CD14-positive monocyte (primary cell): Measurements from ENCODE around the gene DACT2. TPM values are rescaled to one million over a fixed set of nuclear protein-coding genes. Genes with fewer than 3 reads are reported as not detected.

Source experiments
- DNase-seq, 3 donors: peaks; one replicate each; pipeline ENCODE4 v3.0.0-alpha.2; 2011 to 2022
- H2AFZ ChIP-seq: 2 replicates; pipeline ENCODE4 v1.6.0; 2012; ENCODE audit warnings: mild to moderate bottlenecking, low read depth, low read length, inconsistent platforms; ENCODE audit not compliant: insufficient read depth, poor library complexity, severe bottlenecking
- H3K27ac ChIP-seq, 2 donors: 1 replicate in 1 of 2; 2 replicates in 1 of 2; pipeline ENCODE4 v1.5.1; 2012 to 2013; ENCODE audit warnings: low read length in 2 of 2, control low read depth in 1 of 2, inconsistent platforms in 1 of 2, low read depth in 1 of 2, mild to moderate bottlenecking in 1 of 2
- H3K27me3 ChIP-seq, 2 donors: one replicate each; pipeline versions ENCODE4 v1.6.0 to v1.6.1; 2011 to 2013; ENCODE audit warnings: low read length in 2 of 2; ENCODE audit not compliant: control insufficient read depth in 2 of 2, insufficient read depth in 2 of 2
- H3K36me3 ChIP-seq, 2 donors: replicated peaks in 1 of 2; 1 replicate in 1 of 2; 2 replicates in 1 of 2; pipeline versions ENCODE4 v1.5.1 to v1.6.1; 2012 to 2013; ENCODE audit warnings: low read length in 2 of 2, control low read depth in 1 of 2, inconsistent platforms in 1 of 2, mild to moderate bottlenecking in 1 of 2; ENCODE audit not compliant: insufficient read depth in 2 of 2, control insufficient read depth in 1 of 2
- H3K4me1 ChIP-seq, 2 donors: 1 replicate in 1 of 2; 2 replicates in 1 of 2; pipeline versions ENCODE4 v1.5.1 to v1.6.1; 2012 to 2013; ENCODE audit warnings: low read length in 2 of 2, control low read depth in 1 of 2, inconsistent platforms in 1 of 2, mild to moderate bottlenecking in 1 of 2, moderate library complexity in 1 of 2; ENCODE audit not compliant: insufficient read depth in 2 of 2, control insufficient read depth in 1 of 2
- H3K4me2 ChIP-seq: replicated peaks from 2 replicates; pipeline ENCODE3; 2012; ENCODE audit warnings: low read length, moderate library complexity, mild to moderate bottlenecking; ENCODE audit not compliant: poor library complexity, severe bottlenecking; ENCODE audit errors: extremely low read depth
- H3K4me3 ChIP-seq, 3 experiments: fragments of 200-600 bp in 1 of 3; sonication (generic) in 1 of 3; replicated peaks in 1 of 3; 1 replicate in 2 of 3; 2 replicates in 1 of 3; pipeline ENCODE4 v1.5.1; 2011 to 2013; ENCODE audit warnings: low read length in 3 of 3, mild to moderate bottlenecking in 3 of 3, control low read depth in 2 of 3, low read depth in 2 of 3, inconsistent platforms in 1 of 3, moderate library complexity in 1 of 3
- H3K79me2 ChIP-seq: 2 replicates; pipeline ENCODE4 v1.6.0; 2012; ENCODE audit warnings: mild to moderate bottlenecking, control low read depth, inconsistent platforms, low read length, moderate library complexity; ENCODE audit not compliant: insufficient read depth
- H3K9ac ChIP-seq: 2 replicates; pipeline ENCODE4 v1.6.0; 2017; ENCODE audit warnings: low read length, mild to moderate bottlenecking; ENCODE audit not compliant: insufficient read depth, poor library complexity, severe bottlenecking
- H3K9me3 ChIP-seq, 2 donors: replicated peaks in 1 of 2; 1 replicate in 1 of 2; 2 replicates in 1 of 2; pipeline versions ENCODE4 v1.5.1 to v1.6.1; 2012 to 2013; ENCODE audit warnings: low read length in 2 of 2, control low read depth in 1 of 2; ENCODE audit not compliant: control insufficient read depth in 1 of 2, insufficient read depth in 1 of 2
- H4K20me1 ChIP-seq: 2 replicates; pipeline ENCODE4 v1.6.0; 2012; ENCODE audit warnings: mild to moderate bottlenecking, low read length, control low read depth, moderate library complexity; ENCODE audit not compliant: insufficient read depth
- H3K27ac Mint-ChIP-seq, 7 donors: one replicate each; pipeline ENCODE4 v1.8.0; 2020; ENCODE audit warnings: mild to moderate bottlenecking in 7 of 7, mixed read lengths in 7 of 7, moderate library complexity in 6 of 7, inconsistent platforms in 2 of 7
- H3K27me3 Mint-ChIP-seq, 3 donors: one replicate each; pipeline ENCODE4 v1.8.0; 2021 to 2022; ENCODE audit warnings: low read depth in 3 of 3, mild to moderate bottlenecking in 3 of 3, mixed read lengths in 3 of 3, moderate library complexity in 3 of 3, inconsistent platforms in 1 of 3
- H3K36me3 Mint-ChIP-seq, 2 donors: one replicate each; pipeline ENCODE4 v1.8.0; 2020; ENCODE audit warnings: mixed read lengths in 2 of 2, inconsistent platforms in 1 of 2, mild to moderate bottlenecking in 1 of 2
- H3K4me1 Mint-ChIP-seq: one replicate; pipeline ENCODE4 v1.8.0; 2020; ENCODE audit warnings: mild to moderate bottlenecking, mixed read lengths
- H3K4me3 Mint-ChIP-seq, 2 donors: one replicate each; pipeline ENCODE4 v1.8.0; 2020; ENCODE audit warnings: mild to moderate bottlenecking in 2 of 2, mixed read lengths in 2 of 2, moderate library complexity in 1 of 2
- H3K9me3 Mint-ChIP-seq, 7 donors: one replicate each; pipeline ENCODE4 v1.8.0; 2020 to 2022; ENCODE audit warnings: mixed read lengths in 7 of 7, mild to moderate bottlenecking in 6 of 7, moderate library complexity in 6 of 7, inconsistent platforms in 2 of 7
- WGBS: methylation state at CpG from one replicate; pipeline ENCODE4 v1.1.5; 2013; ENCODE audit warnings: missing lambda C conversion rate; ENCODE audit not compliant: insufficient coverage; 5-methylcytosine and 5-hydroxymethylcytosine counted together
- intact Hi-C, 2 donors: fragments of 100-400 bp; cut with micrococcal nuclease; formaldehyde crosslinking; loops; one replicate each; pipeline versions ENCODE4 v1.15.0 to v1.15.1; 2023
- polyA plus RNA-seq, 3 donors: library from polyadenylated mRNA; depleted of rRNA in 1 of 3; unstranded in 2 of 3; stranded (reverse) in 1 of 3; fragments of 300-500 nt in 2 of 3; fragments of >200 nt in 1 of 3; fragmentation: Illumina TruSeq in 2 of 3; gene quantifications; 1 replicate in 2 of 3; 2 replicates in 1 of 3; pipeline ENCODE4 v1.2.3, GENCODE V29; 2012 to 2021
- TF ChIP-seq, protein P1 (sequence below): fragments of 200-600 bp; IDR thresholded peaks from one replicate; pipeline ENCODE4 v1.8.0; 2022; ENCODE audit warnings: antibody characterized with exemption, mild to moderate bottlenecking

Gene DACT2
- polyA plus RNA-seq, 3 donors, result not detected

DNA sequence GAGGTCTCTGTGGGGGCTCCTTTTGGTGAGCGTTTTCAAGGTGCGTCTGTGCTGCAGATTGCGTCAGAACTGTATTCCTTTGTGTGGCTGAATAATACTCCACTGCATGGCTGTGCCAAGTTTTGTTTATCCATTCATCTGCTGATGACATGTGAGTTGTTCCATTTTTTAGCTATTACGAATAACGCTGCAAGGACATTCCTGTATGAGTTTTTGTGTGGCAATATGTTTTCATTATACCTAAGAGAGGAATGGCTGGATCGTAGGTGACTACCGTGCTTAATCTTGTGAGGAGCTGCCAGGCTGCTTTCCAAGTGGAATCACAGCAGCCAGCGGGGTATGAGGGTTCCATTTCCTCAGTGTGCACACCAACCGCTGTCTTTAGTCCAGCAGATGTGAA, 1.1 kb upstream of the DACT2 start:
- no peaks in the 10 kb centered on the region for H3K79me2 ChIP-seq
- peak overlapping the region in 1 of 2 donors; percentile 26 for H3K4me3 Mint-ChIP-seq
- DNase-seq, result no peak
- no peaks in the 10 kb centered on the region for H3K4me1 Mint-ChIP-seq
- H3K4me3 ChIP-seq, result no peak overlapping the region
- H3K27me3 Mint-ChIP-seq, result peaks cover 24 to 37% (median 27%) of the 10 kb centered on the region in 3 donors
- H3K9ac ChIP-seq, result no peak overlapping the region
- no peak overlapping the region for H3K27ac Mint-ChIP-seq
- intact Hi-C loops, result no loop called here
- no peaks in the 10 kb centered on the region for H3K4me1 ChIP-seq
- peaks cover 3 to 5% of the 10 kb centered on the region in 2 donors for H3K9me3 ChIP-seq
- TF ChIP-seq, protein P1, sequence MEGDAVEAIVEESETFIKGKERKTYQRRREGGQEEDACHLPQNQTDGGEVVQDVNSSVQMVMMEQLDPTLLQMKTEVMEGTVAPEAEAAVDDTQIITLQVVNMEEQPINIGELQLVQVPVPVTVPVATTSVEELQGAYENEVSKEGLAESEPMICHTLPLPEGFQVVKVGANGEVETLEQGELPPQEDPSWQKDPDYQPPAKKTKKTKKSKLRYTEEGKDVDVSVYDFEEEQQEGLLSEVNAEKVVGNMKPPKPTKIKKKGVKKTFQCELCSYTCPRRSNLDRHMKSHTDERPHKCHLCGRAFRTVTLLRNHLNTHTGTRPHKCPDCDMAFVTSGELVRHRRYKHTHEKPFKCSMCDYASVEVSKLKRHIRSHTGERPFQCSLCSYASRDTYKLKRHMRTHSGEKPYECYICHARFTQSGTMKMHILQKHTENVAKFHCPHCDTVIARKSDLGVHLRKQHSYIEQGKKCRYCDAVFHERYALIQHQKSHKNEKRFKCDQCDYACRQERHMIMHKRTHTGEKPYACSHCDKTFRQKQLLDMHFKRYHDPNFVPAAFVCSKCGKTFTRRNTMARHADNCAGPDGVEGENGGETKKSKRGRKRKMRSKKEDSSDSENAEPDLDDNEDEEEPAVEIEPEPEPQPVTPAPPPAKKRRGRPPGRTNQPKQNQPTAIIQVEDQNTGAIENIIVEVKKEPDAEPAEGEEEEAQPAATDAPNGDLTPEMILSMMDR, result no peak
- no peaks in the 10 kb centered on the region for H4K20me1 ChIP-seq
- no peak overlapping the region for H2AFZ ChIP-seq
- H3K36me3 Mint-ChIP-seq, result no peaks in the 10 kb centered on the region
- 81% methylated on average over 7 of the region's 9 CpGs for WGBS
- H3K9me3 Mint-ChIP-seq, result peaks cover 2 to 9% (median 6%) of the 10 kb centered on the region in 7 donors
- peaks cover 0 to 27% of the 10 kb centered on the region in 2 donors for H3K27me3 ChIP-seq
- no peaks in the 10 kb centered on the region for H3K36me3 ChIP-seq
- no peak overlapping the region for H3K4me2 ChIP-seq
- H3K27ac ChIP-seq, result no peak overlapping the region

DNA sequence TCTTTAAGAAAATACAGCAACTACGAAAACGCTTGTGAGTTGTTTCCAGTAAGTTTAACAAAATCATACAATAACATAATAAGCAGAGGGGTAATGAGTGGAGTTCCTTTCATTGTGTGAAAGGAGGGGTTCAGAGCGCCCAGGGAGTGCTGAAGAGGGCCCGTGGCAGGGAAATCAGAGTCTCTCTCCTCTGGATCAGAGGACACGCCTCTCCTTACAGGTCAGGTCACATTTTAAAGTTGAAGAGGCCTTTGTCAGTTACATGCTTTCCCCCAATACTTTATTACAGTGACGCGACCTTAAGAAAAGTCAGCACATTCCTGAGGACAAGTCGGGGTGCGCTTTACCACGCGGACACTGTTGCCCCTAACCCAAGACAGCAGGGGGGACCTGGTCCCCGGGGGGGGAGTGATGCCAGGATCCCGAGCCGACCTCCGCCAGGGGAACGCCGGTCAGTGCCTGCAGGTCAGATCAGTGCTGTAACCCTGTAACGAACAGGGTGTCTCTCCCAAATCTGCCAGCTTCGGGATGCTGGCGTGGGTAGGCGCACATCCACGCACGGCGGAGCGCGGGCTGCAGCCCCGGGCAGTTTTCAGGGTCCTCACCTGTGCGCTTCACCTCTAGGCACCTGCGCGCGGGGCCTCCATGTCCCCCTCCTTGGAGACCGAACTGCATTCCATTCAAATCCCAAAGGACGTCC, 848 bp downstream of the DACT2 start:
- Mint-ChIP-seq H3K36me3 (no peaks in the 10 kb centered on the region), H3K4me3 (peak overlapping the region in 1 of 2 donors; percentile 62), H3K27me3 (peaks cover 31 to 47% (median 34%) of the 10 kb centered on the region in 3 donors), H3K4me1 (no peaks in the 10 kb centered on the region), H3K9me3 (peaks cover 2 to 9% (median 6%) of the 10 kb centered on the region in 7 donors), H3K27ac (no peak overlapping the region)
- Histone ChIP-seq H4K20me1 (no peaks in the 10 kb centered on the region), H3K27ac (no peak overlapping the region), H3K4me1 (no peaks in the 10 kb centered on the region), H3K36me3 (no peaks in the 10 kb centered on the region), H3K9me3 (peaks cover 3 to 5% of the 10 kb centered on the region in 2 donors), H3K9ac (no peak overlapping the region), H3K79me2 (no peaks in the 10 kb centered on the region), H3K4me3 (no peak overlapping the region), H2AFZ (no peak overlapping the region), H3K4me2 (no peak overlapping the region), H3K27me3 (peaks cover 0 to 39% of the 10 kb centered on the region in 2 donors)
- intact Hi-C loops, result no loop called here
- WGBS, result 15% methylated on average over 28 of the region's 33 CpGs
- TF ChIP-seq, protein P1, result no peak
- no peak for DNase-seq
